C4-2B (cell line): ENCODE results near the gene CAMK1.

ENCODE experiments used
- H3K27ac ChIP-seq: fragments of 450-650 bp; 2 replicates; pipeline ENCODE4 v1.5.1; 2017
- CTCF ChIP-seq: fragments of 450-650 bp; conservative IDR thresholded peaks from 2 replicates; pipeline ENCODE4 v1.5.1; 2017; ENCODE audit warnings: mild to moderate bottlenecking
- ZFX ChIP-seq: fragments of 450-650 bp; IDR thresholded peaks from 2 replicates; pipeline ENCODE4 v1.6.1; 2017

CAMK1 gene

GRCh38 chr3:9739181-9739580 is 30.6 kb downstream of the CAMK1 start:
- H3K27ac ChIP-seq = no peak overlapping the region
- no peak for TF ChIP-seq CTCF
- no peak for TF ChIP-seq ZFX

DNA sequence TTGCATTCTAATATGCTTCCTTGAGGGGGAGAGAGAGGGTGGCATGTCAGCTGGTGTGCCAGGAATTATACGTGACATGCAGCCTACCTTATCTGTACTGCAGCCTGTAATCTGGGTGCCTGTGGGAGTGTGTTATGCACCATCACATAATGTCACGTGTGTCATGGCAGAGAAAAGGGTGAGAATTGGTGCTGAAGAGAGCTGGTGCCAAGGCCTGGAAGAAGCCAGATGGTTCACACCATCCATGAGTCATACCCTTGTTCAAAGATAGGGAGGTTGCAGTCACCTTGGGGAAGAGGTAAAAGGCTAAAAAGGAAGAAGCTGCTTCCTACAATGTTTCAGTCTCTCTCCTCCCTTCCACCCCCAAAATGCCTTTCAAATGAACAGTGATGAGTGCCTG is 32.9 kb downstream of the CAMK1 start:
- TF ChIP-seq ZFX (no peak), CTCF (no peak)
- H3K27ac ChIP-seq = no peak overlapping the region

- TF ChIP-seq ZFX (no peak), CTCF (no peak)
- H3K27ac ChIP-seq = peak overlapping the region; percentile 94
Measured at GRCh38 chr3:9732740-9733115, 37.0 kb downstream of the CAMK1 start.

DNA sequence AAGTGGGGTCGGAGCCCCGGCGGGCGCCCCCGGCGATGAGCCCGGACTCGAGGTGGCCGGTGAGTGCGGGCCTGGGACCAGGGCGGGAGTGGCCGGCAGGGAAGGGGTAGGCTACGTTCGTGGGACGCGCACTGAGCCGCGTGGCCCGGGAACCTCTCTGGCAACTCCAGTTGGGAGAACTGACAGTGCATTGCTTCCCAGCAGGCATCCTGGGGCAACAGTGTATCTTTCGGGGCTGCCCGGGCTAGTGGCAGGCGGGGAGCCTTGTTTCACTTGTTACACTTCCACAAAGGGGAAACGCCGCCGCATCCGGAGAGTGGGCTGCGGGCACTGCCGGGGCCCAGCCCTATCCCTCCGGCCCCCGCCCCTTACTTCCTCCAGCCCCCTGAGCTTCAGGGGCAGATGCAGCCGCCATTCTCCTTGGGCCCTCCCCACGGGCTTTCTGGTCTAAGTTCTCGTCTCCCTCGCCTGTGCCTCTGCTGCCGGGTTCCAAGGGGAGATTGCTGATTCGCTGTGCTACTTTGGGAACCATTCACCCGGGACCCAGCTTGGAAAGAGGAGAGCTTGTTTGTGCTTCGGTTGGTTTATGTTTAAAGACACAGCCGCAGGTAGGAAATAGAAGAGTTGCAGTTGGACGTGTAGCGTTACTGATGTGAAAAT is 37.5 kb downstream of the CAMK1 start:
- peak overlapping the region; percentile 94 for H3K27ac ChIP-seq
- no peak; the same call in 1 of the 2 replicates for TF ChIP-seq ZFX
- no peak for TF ChIP-seq CTCF

- TF ChIP-seq CTCF = no peak
- TF ChIP-seq ZFX = peak; percentile 21; the same call in 1 of the 2 replicates
- H3K27ac ChIP-seq = peak within 1 kb of the TSS; percentile 94
Measured at GRCh38 chr3:9731206-9732079, 38.3 kb downstream of the CAMK1 start, which contains the start of gene BRPF1. TSS of gene BRPF1 (plus strand) at chr3:9731735. CDS start at chr3:9734141, 2,406 bp downstream.

DNA sequence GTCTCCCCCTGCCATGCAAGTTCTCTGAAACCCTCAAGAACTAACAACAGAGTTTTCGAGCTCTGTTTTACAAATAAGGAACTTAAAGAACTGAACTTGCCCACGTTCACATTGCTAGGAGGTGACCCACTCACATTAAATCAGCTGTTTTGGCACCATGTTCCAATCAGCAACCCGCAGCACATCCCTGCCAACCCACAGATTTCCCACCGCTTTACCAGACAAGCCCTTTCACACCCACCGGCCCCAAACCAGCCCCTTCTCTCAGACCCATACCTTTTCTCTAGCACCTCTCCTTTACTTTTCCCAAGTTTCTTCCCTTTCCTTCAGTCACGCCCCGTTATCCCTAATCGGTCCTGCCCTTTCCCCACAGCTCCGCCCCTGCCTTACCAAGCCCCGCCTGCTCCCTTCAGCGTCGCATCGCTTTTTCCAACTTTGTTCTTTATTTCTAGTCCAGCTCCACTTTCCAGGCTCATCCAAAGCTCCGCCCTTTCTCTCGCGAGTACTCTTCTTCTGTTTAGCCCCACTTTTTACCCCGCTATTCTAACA is 39.0 kb downstream of the CAMK1 start:
- H3K27ac ChIP-seq = peak overlapping the region; percentile 94
- TF ChIP-seq ZFX (no peak), CTCF (no peak)

DNA sequence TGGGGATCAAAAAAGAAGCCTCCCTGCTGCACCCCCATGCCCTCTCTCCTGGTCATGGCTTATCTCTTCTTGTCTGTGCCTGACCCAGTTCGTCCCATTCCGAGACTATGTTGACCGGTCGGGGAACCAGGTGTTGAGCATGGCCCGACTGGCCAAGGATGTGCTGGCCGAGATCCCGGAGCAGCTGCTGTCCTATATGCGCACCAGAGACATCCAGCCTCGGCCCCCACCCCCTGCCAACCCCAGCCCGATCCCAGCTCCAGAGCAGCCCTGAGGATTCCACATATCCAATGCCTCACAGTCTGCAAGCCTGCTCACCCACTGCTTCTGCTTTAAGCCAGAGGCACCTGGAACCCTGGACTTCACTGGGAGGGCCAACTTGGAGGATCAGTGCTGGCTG is 40.3 kb downstream of the CAMK1 start:
- no peak overlapping the region for H3K27ac ChIP-seq
- TF ChIP-seq ZFX = no peak
- no peak for TF ChIP-seq CTCF
